Raji (cell line): ENCODE measurements around the gene SLCO2B1.

Source experiments
- POLR2A ChIP-seq: IDR thresholded peaks from 2 replicates; pipeline ENCODE4 v1.6.1; 2011; ENCODE audit warnings: low read depth, low read length, control low read depth; ENCODE audit not compliant: insufficient read depth

The SLCO2B1 gene

DNA sequence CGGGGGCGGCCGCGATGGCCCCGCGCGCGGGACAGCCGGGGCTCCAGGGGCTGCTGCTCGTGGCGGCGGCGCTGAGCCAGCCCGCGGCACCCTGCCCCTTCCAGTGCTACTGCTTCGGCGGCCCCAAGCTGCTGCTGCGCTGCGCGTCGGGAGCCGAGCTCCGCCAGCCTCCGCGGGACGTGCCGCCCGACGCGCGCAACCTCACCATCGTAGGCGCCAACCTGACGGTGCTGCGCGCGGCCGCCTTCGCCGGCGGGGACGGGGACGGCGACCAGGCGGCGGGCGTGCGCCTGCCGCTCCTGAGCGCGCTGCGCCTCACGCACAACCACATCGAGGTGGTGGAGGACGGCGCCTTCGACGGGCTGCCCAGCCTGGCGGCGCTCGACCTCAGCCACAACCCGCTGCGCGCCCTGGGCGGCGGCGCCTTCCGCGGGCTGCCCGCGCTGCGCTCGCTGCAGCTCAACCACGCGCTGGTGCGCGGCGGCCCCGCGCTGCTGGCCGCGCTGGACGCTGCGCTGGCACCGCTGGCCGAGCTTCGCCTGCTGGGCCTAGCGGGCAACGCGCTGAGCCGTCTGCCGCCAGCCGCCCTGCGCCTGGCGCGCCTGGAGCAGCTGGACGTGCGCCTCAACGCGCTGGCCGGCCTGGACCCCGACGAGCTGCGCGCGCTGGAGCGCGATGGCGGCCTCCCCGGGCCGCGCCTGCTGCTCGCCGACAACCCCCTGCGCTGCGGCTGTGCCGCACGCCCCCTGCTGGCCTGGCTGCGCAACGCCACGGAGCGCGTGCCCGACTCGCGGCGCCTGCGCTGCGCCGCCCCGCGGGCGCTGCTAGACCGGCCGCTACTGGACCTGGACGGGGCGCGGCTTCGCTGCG, 90.4 kb downstream of the SLCO2B1 start:
- no peak for TF ChIP-seq POLR2A

DNA sequence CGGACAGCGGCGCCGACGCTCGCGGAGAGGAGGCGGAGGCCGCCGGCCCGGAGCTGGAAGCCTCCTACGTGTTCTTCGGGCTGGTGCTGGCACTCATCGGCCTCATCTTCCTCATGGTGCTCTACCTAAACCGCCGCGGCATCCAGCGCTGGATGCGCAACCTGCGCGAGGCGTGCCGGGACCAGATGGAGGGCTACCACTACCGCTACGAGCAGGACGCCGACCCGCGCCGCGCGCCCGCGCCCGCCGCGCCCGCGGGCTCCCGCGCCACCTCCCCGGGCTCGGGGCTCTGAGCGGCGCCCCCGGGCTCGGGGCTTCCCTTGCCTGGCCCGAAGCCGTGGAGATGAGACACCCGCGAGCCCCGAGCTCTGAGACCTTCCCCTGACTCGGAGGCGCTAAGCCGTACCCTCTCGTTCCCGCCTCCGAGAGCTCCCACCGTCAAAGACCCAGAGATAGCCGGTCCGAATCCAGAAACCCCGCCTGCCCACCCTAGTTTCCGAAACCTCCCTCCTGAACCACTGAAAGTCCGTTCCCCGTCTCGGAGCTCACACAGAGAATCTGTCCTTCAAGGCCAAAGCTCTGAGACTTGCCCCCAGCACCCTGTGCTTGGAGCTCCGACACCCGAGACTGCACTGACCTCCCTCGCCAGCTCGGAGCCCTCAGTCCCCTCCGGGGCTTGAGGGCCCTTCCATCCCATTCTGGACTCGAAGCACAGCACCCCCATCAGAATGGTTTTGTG, 91.2 kb downstream of the SLCO2B1 start:
- TF ChIP-seq POLR2A: no peak

GRCh38 chr11:75242722-75243600, 92.1 kb downstream of the SLCO2B1 start:
- TF ChIP-seq POLR2A: no peak

DNA sequence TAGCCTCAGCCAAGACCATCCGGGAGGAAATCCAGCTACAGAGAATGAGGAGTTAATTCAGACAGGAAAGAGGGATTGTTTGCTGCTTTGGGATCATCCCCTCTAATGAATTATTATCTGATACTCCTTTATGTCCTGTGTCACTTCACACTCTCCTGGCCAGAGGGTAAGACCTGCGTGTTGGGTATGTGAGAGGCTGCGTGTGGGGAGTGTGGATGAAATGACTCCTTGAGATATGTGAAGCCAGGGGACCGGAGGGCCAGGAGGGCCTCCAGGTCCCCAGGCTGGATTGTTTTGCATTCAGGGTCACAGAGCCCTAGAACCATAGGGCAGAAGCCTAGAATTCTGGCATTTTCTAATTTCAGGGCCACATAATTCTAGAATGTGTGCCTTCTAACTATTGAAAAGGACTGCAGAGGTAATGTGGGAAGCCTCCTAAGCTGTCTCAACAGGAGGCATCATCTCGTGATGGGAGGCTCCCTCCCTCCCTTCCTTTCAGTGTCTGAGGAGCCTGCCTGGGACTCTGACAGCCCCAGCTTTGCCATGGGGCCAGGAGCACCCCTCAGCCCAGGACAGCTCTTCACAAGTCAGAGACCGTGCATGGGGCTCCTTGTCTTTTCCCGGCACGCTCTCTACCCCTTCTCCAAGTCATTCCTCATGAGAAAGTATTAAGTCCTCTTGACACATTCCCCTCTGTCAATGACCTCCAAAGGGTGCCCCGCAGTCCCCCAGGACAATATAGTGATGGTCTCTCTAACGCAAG, 93.3 kb downstream of the SLCO2B1 start:
- TF ChIP-seq POLR2A: no peak

DNA sequence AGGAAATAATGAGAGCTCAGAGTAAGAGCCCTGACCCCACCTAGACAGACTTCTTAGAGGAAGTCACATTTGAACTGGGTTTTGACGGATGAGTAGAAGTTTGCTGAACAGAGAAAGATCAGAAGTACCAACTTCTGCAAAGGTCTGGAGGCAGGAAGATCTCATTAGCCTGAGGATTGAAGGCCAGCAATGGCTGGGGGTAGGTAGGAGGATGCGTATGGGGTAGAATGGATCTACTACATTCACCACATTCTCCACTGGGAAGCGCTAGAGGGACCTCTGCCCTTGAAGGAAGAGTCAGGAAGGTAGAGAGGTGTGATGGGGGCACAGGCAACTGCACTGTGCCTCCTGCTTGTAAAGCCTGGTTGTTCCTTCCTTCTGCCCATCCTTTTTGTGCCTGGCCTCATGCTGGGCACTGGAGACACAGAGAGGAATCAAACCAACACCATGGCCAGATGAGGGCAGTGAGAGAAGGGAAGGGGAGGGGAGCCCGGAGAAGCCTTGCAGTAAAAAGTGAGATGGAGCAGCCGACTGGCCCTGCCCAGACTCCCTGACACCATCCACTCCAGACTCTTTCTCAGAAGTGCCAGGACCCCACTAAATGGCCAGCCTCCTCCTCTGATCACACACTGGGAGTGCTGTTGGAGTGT, 94.6 kb downstream of the SLCO2B1 start:
- no peak for TF ChIP-seq POLR2A

DNA sequence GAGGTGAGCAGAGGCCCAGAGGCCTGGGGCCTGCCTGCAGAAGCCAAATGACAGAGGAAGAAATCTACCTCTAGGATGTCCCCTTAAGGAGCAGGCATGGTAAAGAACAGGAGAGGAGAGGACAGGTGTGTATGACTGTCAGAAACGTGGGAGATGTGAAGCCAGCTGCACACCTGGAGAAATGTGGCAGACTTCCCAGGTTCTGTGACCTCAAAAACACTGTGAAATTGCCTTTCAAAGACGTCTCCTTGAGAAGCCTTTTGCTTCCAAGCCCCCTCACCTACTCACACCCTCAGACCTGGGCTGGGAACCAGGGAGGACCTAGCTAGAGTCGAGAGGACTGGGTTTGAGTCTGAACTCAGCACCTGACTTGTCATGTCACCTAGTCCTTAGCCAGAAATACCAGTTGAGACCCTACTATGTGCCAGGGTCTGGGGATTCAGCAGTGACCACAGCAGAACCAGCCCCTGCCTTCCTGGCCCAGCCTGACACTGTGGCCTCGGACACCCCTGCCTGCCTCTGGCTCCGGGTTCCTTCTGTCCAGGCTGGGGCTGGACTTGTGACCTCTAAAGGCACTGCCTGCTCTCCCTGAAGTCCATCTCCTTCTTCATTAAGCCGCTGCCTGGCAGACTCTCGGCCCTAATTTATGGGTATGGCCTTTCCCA, 95.2 kb downstream of the SLCO2B1 start:
- TF ChIP-seq POLR2A: no peak

- TF ChIP-seq POLR2A: no peak
Observed at GRCh38 chr11:75246671-75247350, 95.9 kb downstream of the SLCO2B1 start.

- TF ChIP-seq POLR2A: no peak
Observed at GRCh38 chr11:75248924-75249256, 98.0 kb downstream of the SLCO2B1 start.

- TF ChIP-seq POLR2A: no peak
Observed at GRCh38 chr11:75249704-75250103, 98.8 kb downstream of the SLCO2B1 start.

DNA sequence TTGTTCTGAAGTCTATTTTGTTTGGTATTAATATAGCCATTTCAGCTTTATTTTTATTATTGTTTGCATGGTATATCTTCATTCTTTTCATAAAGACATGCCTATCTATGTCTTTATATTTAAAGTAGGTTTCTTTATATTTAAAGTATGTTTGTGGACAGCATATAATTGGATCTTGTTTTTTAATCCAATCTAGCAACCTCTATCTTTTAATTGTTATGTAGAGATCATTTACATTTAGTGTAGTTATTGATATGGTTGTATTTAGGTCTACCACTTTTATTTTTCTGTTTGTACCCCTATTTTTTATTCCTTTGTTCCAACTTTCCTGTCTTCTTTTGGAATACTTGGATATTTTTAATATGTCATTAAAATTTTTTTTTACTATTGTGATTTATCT, 103.4 kb downstream of the SLCO2B1 start:
- no peak for TF ChIP-seq POLR2A
